ENCODE data around the gene MED16.
A peak's percentile ranks its signal among the peaks of the same experiment; 100 is the strongest.

MED16 gene

DNA sequence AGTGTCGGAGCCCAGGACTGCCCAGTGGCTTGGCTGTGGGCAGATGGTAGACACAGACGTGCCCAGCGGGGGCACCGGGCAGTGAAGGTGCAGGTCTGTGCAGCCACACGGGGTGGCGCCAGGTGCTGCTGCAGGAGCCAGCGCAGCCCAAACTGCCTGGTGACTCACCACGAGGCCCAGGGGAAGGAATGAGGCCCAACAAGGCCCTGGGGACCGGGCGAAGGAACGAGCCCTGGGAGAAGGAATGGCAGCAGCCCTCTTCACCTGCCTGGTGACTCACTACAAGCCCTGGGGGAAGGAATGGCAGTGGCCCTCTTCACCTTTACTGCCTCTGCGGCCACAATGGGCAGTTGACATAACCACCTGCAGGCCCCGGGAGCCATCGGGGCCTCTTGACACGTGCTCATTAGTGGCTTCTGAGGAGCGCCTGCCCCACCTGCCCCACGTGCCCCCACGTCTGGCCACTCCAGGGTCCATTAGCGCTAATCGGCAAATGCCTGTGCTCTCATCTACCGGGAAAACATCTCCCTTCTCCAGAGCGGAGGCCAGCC, 9.3 kb downstream of the MED16 start:
- no peak overlapping the region for H3K4me3 ChIP-seq (ENCODE audit: insufficient read depth in 1 of 2, low read depth in 1 of 2, low read length in 2 of 2)
- no peak overlapping the region for H2AFZ ChIP-seq (ENCODE audit: low read depth, low read length)
- no peak overlapping the region for H3K9ac ChIP-seq (ENCODE audit: low read length)
- H3K14ac ChIP-seq (ENCODE audit: low read length in 2 of 2): no peak overlapping the region
- no peak overlapping the region for H2AK5ac ChIP-seq (ENCODE audit: low read length, severe bottlenecking)
- peaks cover 46% of the 10 kb centered on the region for H3K79me1 ChIP-seq (replicated peaks; ENCODE audit: low read length, poor library complexity, severe bottlenecking)
- no peak overlapping the region for H3K23ac ChIP-seq (ENCODE audit: low read length in 2 of 2)
- no peak overlapping the region for H3K4ac ChIP-seq (ENCODE audit: low read depth in 1 of 2, low read length in 2 of 2)
- no peak overlapping the region for H2BK15ac ChIP-seq (ENCODE audit: low read depth, poor library complexity, severe bottlenecking)
- H4K91ac ChIP-seq (ENCODE audit: low read length): peak overlapping the region; percentile 12
- no peak overlapping the region for H4K8ac ChIP-seq (ENCODE audit: low read length)
- no peak for DNase-seq
- WGBS: 87% methylated on average over 21 of the region's 22 CpGs
- H2BK12ac ChIP-seq (ENCODE audit: low read length in 2 of 2): no peak overlapping the region
- no peak overlapping the region for H2BK120ac ChIP-seq (ENCODE audit: low read depth, low read length)
- peaks cover 16% of the 10 kb centered on the region for H3K4me1 ChIP-seq (ENCODE audit: control insufficient read depth, insufficient read depth, low read depth, low read length)
- H3K27me3 ChIP-seq (ENCODE audit: control insufficient read depth in 1 of 2, insufficient read depth in 1 of 2, low read length in 2 of 2): no peaks in the 10 kb centered on the region
- H2BK5ac ChIP-seq (ENCODE audit: low read depth, low read length, poor library complexity, severe bottlenecking): no peak overlapping the region
- no peak overlapping the region for H3K4me2 ChIP-seq (ENCODE audit: low read length, poor library complexity, severe bottlenecking)
- peaks cover 60 to 91% of the 10 kb centered on the region in 2 experiments for H3K36me3 ChIP-seq (ENCODE audit: control insufficient read depth in 1 of 2, insufficient read depth in 2 of 2, low read depth in 1 of 2, low read length in 2 of 2)
- no peaks in the 10 kb centered on the region for H3K9me3 ChIP-seq (ENCODE audit: control insufficient read depth, low read length)
- no peak overlapping the region for H3K18ac ChIP-seq (ENCODE audit: low read depth in 1 of 2, low read length in 2 of 2)
- no peak overlapping the region for H3K27ac ChIP-seq (ENCODE audit: low read length, poor library complexity, severe bottlenecking)

DNA sequence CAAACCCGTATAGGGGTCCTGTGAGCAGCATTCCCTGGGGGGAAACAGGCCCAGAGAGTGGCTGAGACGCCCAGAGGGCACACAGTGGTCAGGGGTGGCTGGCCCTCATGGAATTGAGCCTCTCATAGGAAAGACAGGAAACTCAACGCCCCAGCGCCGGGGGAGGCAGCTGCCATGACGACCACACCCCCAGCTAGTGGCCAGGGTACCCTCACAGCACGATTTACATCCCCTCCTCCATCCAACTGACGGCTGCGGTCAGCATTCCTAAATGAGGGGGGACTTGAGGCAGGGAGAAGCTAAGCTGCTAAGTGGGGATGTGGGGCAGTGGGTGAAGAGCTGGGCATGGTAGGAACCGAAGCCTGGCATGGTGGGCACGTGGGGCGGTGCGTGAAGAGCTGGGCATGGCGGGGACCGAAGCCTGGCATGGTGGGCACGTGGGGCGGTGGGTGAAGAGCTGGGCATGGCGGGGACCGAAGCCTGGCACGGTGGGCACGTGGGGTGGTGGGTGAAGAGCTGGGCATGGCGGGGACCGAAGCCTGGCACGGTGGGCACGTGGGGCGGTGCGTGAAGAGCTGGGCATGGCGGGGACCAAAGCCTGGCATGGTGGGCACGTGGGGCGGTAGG, 10.0 kb downstream of the MED16 start:
- peaks cover 56 to 92% of the 10 kb centered on the region in 2 experiments for H3K36me3 ChIP-seq (ENCODE audit: control insufficient read depth in 1 of 2, insufficient read depth in 2 of 2, low read depth in 1 of 2, low read length in 2 of 2)
- no peak overlapping the region for H3K18ac ChIP-seq (ENCODE audit: low read depth in 1 of 2, low read length in 2 of 2)
- no peaks in the 10 kb centered on the region for H3K9me3 ChIP-seq (ENCODE audit: control insufficient read depth, low read length)
- no peak overlapping the region for H2AFZ ChIP-seq (ENCODE audit: low read depth, low read length)
- H3K9ac ChIP-seq (ENCODE audit: low read length): no peak overlapping the region
- H3K4me3 ChIP-seq (ENCODE audit: insufficient read depth in 1 of 2, low read depth in 1 of 2, low read length in 2 of 2): no peak overlapping the region
- peaks cover 18% of the 10 kb centered on the region for H3K4me1 ChIP-seq (ENCODE audit: control insufficient read depth, insufficient read depth, low read depth, low read length)
- no peak overlapping the region for H2AK5ac ChIP-seq (ENCODE audit: low read length, severe bottlenecking)
- no peak overlapping the region for H2BK15ac ChIP-seq (ENCODE audit: low read depth, poor library complexity, severe bottlenecking)
- no peak overlapping the region for H4K91ac ChIP-seq (ENCODE audit: low read length)
- no peaks in the 10 kb centered on the region for H3K27me3 ChIP-seq (ENCODE audit: control insufficient read depth in 1 of 2, insufficient read depth in 1 of 2, low read length in 2 of 2)
- H3K79me1 ChIP-seq (replicated peaks; ENCODE audit: low read length, poor library complexity, severe bottlenecking): peaks cover 43% of the 10 kb centered on the region
- H3K27ac ChIP-seq (ENCODE audit: low read length, poor library complexity, severe bottlenecking): no peak overlapping the region
- H3K4me2 ChIP-seq (ENCODE audit: low read length, poor library complexity, severe bottlenecking): no peak overlapping the region
- H2BK12ac ChIP-seq (ENCODE audit: low read length in 2 of 2): no peak overlapping the region
- 96% methylated on average over 19 of the region's 30 CpGs for whole genome bisulfite sequencing
- H4K8ac ChIP-seq (ENCODE audit: low read length): no peak overlapping the region
- H3K4ac ChIP-seq (ENCODE audit: low read depth in 1 of 2, low read length in 2 of 2): no peak overlapping the region
- H3K14ac ChIP-seq (ENCODE audit: low read length in 2 of 2): no peak overlapping the region
- H3K23ac ChIP-seq (ENCODE audit: low read length in 2 of 2): no peak overlapping the region
- no peak overlapping the region for H2BK120ac ChIP-seq (ENCODE audit: low read depth, low read length)
- no peak overlapping the region for H2BK5ac ChIP-seq (ENCODE audit: low read depth, low read length, poor library complexity, severe bottlenecking)
- DNase-seq: no peak

DNA sequence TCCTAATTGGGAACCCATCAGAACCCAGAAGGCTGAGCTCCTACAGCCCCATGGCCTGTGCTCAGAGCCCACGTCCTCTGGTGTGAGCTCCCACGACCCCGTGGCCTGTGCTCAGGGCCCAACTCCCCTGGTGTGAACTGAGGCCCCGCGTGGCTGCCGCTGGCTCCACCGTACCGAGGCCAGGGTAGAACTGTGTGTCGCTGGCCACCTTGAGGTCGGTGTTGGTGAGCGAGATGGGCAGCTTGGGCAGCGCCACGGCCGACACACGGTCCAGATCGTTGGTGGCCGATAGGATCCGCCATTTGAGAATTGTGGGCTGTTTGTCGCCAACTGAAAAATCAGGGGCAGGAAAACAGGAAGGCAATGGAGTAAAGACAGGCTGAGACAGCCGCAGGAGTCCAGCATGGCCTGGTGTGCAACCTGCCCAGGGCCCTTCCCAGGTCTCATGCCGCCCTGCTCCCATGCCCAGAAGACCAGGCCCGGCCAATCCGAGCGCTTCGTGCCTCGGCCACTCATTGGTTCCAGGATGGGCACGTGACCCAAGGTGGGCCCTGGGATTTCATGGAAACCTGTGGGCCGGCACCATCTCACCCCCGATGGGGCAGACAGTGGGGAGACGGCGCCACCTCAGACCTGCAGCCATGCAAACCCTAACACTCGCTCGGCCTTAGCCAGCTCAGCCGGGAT, 11.5 kb downstream of the MED16 start:
- Histone ChIP-seq H2BK5ac (ENCODE audit: low read depth, low read length, poor library complexity, severe bottlenecking) (no peak overlapping the region), H4K91ac (ENCODE audit: low read length) (no peak overlapping the region), H3K79me1 (replicated peaks; ENCODE audit: low read length, poor library complexity, severe bottlenecking) (peaks cover 42% of the 10 kb centered on the region), H3K4me1 (ENCODE audit: control insufficient read depth, insufficient read depth, low read depth, low read length) (peaks cover 19% of the 10 kb centered on the region), H3K4me3 (ENCODE audit: insufficient read depth in 1 of 2, low read depth in 1 of 2, low read length in 2 of 2) (no peak overlapping the region), H3K9ac (ENCODE audit: low read length) (no peak overlapping the region), H3K27ac (ENCODE audit: low read length, poor library complexity, severe bottlenecking) (no peak overlapping the region), H3K4ac (ENCODE audit: low read depth in 1 of 2, low read length in 2 of 2) (no peak overlapping the region), H2BK12ac (ENCODE audit: low read length in 2 of 2) (no peak overlapping the region), H3K9me3 (ENCODE audit: control insufficient read depth, low read length) (no peaks in the 10 kb centered on the region), H2BK120ac (ENCODE audit: low read depth, low read length) (no peak overlapping the region), H3K4me2 (ENCODE audit: low read length, poor library complexity, severe bottlenecking) (no peak overlapping the region), H2AFZ (ENCODE audit: low read depth, low read length) (no peak overlapping the region), H3K23ac (ENCODE audit: low read length in 2 of 2) (no peak overlapping the region), H3K18ac (ENCODE audit: low read depth in 1 of 2, low read length in 2 of 2) (no peak overlapping the region), H2BK15ac (ENCODE audit: low read depth, poor library complexity, severe bottlenecking) (no peak overlapping the region), H3K14ac (ENCODE audit: low read length in 2 of 2) (no peak overlapping the region), H2AK5ac (ENCODE audit: low read length, severe bottlenecking) (no peak overlapping the region), H4K8ac (ENCODE audit: low read length) (no peak overlapping the region), H3K27me3 (ENCODE audit: control insufficient read depth in 1 of 2, insufficient read depth in 1 of 2, low read length in 2 of 2) (no peaks in the 10 kb centered on the region), H3K36me3 (ENCODE audit: control insufficient read depth in 1 of 2, insufficient read depth in 2 of 2, low read depth in 1 of 2, low read length in 2 of 2) (peaks cover 53 to 97% of the 10 kb centered on the region in 2 experiments)
- DNase-seq: no peak
- 98% methylated on average over 34 of the region's 34 CpGs for WGBS

DNA sequence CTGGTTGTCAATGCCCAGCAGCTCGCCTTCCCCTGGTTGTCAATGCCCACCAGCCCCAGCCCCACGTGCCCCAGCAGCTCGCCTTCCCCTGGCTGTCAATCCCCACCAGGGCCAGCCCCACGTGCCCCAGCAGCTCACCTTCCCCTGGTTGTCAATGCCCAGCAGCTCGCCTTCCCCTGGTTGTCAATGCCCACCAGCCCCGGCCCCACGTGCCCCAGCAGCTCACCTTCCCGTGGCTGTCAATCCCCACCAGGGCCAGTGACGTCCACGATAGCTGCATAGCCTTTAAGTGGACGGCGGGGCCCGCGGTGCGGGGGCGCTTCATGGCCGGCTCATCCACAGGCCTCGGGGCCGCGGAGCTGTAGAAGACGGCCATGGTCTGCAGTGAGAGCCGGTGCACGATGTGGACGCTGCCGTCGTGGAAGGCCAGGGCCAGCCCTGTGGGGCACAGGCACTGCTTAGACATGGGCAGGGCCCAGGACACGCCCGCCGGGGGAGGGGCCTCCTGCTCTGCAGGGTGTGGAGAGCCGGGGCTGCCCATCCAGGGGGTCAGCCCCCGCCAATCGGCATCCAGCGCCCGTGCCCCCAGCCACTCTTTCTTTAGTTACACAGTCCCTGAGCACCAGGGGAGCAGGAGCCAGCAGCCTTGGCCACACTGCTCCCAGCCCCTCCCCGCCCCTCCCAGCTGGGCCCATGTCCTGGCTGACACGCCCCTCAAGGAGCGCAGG, 13.1 kb downstream of the MED16 start:
- H2AFZ ChIP-seq (ENCODE audit: low read depth, low read length): no peak overlapping the region
- H3K4ac ChIP-seq (ENCODE audit: low read depth in 1 of 2, low read length in 2 of 2): no peak overlapping the region
- no peak overlapping the region for H4K91ac ChIP-seq (ENCODE audit: low read length)
- no peak overlapping the region for H3K18ac ChIP-seq (ENCODE audit: low read depth in 1 of 2, low read length in 2 of 2)
- no peaks in the 10 kb centered on the region for H3K9me3 ChIP-seq (ENCODE audit: control insufficient read depth, low read length)
- DNase-seq: no peak
- no peak overlapping the region for H3K4me3 ChIP-seq (ENCODE audit: insufficient read depth in 1 of 2, low read depth in 1 of 2, low read length in 2 of 2)
- H3K23ac ChIP-seq (ENCODE audit: low read length in 2 of 2): no peak overlapping the region
- peaks cover 29% of the 10 kb centered on the region for H3K79me1 ChIP-seq (replicated peaks; ENCODE audit: low read length, poor library complexity, severe bottlenecking)
- H3K27ac ChIP-seq (ENCODE audit: low read length, poor library complexity, severe bottlenecking): no peak overlapping the region
- no peak overlapping the region for H2BK12ac ChIP-seq (ENCODE audit: low read length in 2 of 2)
- H3K27me3 ChIP-seq (ENCODE audit: control insufficient read depth in 1 of 2, insufficient read depth in 1 of 2, low read length in 2 of 2): no peaks in the 10 kb centered on the region
- no peak overlapping the region for H2BK120ac ChIP-seq (ENCODE audit: low read depth, low read length)
- H3K9ac ChIP-seq (ENCODE audit: low read length): no peak overlapping the region
- no peak overlapping the region for H2BK5ac ChIP-seq (ENCODE audit: low read depth, low read length, poor library complexity, severe bottlenecking)
- H2BK15ac ChIP-seq (ENCODE audit: low read depth, poor library complexity, severe bottlenecking): no peak overlapping the region
- H3K14ac ChIP-seq (ENCODE audit: low read length in 2 of 2): no peak overlapping the region
- no peak overlapping the region for H2AK5ac ChIP-seq (ENCODE audit: low read length, severe bottlenecking)
- no peak overlapping the region for H3K4me2 ChIP-seq (ENCODE audit: low read length, poor library complexity, severe bottlenecking)
- 95% methylated on average over 31 of the region's 37 CpGs for WGBS
- no peak overlapping the region for H4K8ac ChIP-seq (ENCODE audit: low read length)
- H3K36me3 ChIP-seq (ENCODE audit: control insufficient read depth in 1 of 2, insufficient read depth in 2 of 2, low read depth in 1 of 2, low read length in 2 of 2): peaks cover 55 to 97% of the 10 kb centered on the region in 2 experiments
- peaks cover 24% of the 10 kb centered on the region for H3K4me1 ChIP-seq (ENCODE audit: control insufficient read depth, insufficient read depth, low read depth, low read length)

Measured in mesenchymal stem cell (in vitro differentiated cells and primary cell).